Activated T-helper 9 cell treated with anti-CD3 and anti-CD28 coated beads, Interleukin-2, amount 50 U/mL, for 16 hours (primary cell): ENCODE results near the gene OR8H1.

ENCODE experiments used
- DNase-seq: peaks from one replicate; pipeline ENCODE4 v3.0.0-alpha.2; 2020; ENCODE audit warnings: low read depth

The OR8H1 gene

GRCh38 chr11:56292154-56292553 lies at the start of gene OR8H1:
TSS of gene OR8H1 (minus strand) at chr11:56292254. CDS start at chr11:56291062, 1,192 bp downstream.
- no peak for DNase-seq

GRCh38 chr11:56340289-56340688 lies 48.2 kb upstream of the OR8H1 start:
- no peak for DNase-seq

GRCh38 chr11:56333156-56333555 lies 41.1 kb upstream of the OR8H1 start:
- no peak for DNase-seq

- no peak for DNase-seq
Observed at GRCh38 chr11:56331861-56332491, 39.9 kb upstream of the OR8H1 start.

- no peak for DNase-seq
Observed at GRCh38 chr11:56314844-56315243, 22.8 kb upstream of the OR8H1 start, which contains the start of gene OR8K3. TSS of gene OR8K3 (plus strand) at chr11:56315144. CDS start at chr11:56318307, 3,163 bp downstream.

GRCh38 chr11:56307836-56308235 lies 15.8 kb upstream of the OR8H1 start:
- DNase-seq: no peak

GRCh38 chr11:56296898-56297297 lies 4.8 kb upstream of the OR8H1 start:
- no peak for DNase-seq

GRCh38 chr11:56273854-56274253 lies 18.2 kb downstream of the OR8H1 start, which contains the start of gene OR5T1:
TSS of gene OR5T1 (plus strand) at chr11:56274154. CDS start at chr11:56275639, 1,485 bp downstream.
- no peak for DNase-seq

GRCh38 chr11:56271092-56271491 lies 21.0 kb downstream of the OR8H1 start:
- no peak for DNase-seq

- no peak for DNase-seq
Observed at GRCh38 chr11:56251954-56252353, 40.1 kb downstream of the OR8H1 start, which contains the start of gene OR5T3. TSS of gene OR5T3 (plus strand) at chr11:56252254. CDS start at chr11:56252254, 0 bp downstream.
